ENCODE results near the gene SERPINA5. TPM values are rescaled to one million over a fixed set of nuclear protein-coding genes. Genes with fewer than 3 reads are reported as not detected.

The SERPINA5 gene
- total RNA-seq, 1 experiment from 2014 or later, result 0.16 TPM

DNA sequence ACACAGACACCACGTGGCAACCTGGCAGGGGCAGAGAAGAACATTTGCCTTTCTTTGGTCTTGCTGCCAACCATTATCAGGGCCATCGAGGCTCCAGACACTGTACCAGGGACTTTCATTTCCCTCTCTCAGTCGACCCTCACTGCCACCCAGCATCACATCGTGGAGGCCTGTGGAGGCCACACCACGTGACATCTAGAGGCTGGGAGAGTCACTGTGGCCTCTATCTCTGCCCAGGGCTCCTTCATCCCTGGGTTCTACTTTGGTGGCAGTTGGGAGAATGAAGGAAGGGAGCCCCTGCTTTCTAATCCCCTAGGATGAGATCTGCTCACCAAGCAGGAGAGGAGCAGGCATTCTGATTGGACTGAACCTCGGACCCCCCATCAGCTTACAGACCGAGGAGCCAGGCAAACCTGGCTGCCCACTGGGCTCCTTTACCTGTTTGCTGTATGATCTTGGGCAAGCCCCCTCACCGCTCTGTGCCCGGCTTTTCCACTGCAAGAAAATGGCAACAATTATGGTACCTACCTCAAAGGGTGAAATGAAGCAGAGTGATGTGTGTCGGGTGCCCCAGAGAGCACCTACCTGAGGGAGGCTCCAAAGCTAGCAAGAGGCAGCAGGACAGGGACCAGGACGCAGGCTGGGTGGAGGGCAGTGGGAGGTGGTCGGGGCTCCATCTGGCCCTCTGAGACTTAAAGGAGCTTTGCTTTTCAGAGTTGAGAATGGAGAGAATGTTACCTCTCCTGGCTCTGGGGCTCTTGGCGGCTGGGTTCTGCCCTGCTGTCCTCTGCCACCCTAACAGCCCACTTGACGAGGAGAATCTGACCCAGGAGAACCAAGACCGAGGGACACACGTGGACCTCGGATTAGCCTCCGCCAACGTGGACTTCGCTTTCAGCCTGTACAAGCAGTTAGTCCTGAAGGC, 32.8 kb downstream of the SERPINA5 start:
- no peak for DNase-seq (ENCODE audit: low read depth, low spot score)
- in situ Hi-C loops (cut with HindIII; ENCODE audit: low pct_unique_long_range_greater_than_20kb, low sequenced_read_pairs), result no loop called here

DNA sequence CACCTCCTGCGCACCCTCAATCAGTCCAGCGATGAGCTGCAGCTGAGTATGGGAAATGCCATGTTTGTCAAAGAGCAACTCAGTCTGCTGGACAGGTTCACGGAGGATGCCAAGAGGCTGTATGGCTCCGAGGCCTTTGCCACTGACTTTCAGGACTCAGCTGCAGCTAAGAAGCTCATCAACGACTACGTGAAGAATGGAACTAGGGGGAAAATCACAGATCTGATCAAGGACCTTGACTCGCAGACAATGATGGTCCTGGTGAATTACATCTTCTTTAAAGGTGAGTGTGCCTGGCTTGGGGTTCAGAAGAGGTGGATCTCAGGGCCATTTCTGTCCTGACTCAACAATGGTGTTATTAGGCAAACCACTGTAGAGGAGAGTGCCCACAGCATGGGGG, 33.6 kb downstream of the SERPINA5 start:
- DNase-seq (ENCODE audit: low read depth, low spot score), result no peak
- in situ Hi-C loops (cut with HindIII; ENCODE audit: low pct_unique_long_range_greater_than_20kb, low sequenced_read_pairs), result no loop called here

DNA sequence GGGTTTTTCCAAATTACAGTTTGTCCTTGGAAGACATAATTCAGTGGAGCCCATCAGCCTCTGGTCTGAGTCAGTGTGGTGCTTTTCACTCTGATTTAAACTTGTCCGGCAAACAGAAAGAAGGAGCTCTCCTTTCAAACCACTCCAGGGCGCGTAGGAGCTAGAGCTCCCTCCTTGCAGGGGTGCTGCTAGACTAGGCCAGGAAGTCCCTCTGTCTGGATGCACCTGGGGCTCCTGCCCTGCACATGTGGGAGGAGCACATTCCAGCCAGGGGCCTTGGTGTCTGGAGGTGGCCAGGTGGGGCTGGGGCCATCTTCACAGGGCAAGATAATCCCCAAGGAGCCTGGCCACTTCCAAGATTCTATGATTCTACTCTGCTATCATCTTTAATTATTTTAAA, 34.0 kb downstream of the SERPINA5 start:
- DNase-seq (ENCODE audit: low read depth, low spot score), result no peak
- in situ Hi-C loops (cut with HindIII; ENCODE audit: low pct_unique_long_range_greater_than_20kb, low sequenced_read_pairs), result no loop called here

DNA sequence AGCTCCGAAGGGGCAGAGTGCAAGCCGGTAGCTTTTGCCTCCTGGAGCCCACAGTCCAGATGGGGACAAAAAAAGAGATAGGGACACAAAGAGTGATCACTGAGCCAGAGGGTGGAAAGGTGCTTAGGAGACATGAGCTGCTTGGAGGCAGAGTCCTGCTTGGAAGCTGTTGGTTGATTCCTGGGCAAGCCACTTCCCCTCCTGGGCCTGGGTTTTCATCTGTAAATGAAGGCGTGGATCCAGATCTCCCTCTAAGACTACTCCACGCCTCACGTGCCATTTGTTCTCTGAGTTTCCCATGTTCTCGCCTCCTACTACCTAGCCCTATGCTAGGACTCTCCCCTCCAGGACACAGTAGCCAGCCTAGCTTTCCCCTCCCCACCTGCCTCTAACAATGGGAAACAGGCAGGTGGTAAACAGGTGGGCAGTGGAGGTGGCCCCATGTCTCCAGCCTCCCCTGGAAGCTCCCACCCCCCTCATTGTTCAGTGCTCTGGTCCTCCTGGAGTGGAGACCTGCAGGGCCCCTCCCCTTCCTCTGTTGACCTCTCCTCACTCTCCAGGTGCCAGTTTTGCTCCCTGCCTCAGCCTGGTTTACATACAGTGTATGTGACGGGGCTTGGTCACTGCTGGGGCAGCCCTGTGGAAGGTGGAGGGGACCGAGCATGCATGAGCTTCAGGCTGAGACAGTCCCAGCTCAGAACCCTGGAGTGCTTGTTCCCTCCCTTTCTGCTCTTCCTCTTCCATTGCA, 34.8 kb downstream of the SERPINA5 start:
- in situ Hi-C loops (cut with HindIII; ENCODE audit: low pct_unique_long_range_greater_than_20kb, low sequenced_read_pairs), result no loop called here
- DNase-seq (ENCODE audit: low read depth, low spot score), result no peak

DNA sequence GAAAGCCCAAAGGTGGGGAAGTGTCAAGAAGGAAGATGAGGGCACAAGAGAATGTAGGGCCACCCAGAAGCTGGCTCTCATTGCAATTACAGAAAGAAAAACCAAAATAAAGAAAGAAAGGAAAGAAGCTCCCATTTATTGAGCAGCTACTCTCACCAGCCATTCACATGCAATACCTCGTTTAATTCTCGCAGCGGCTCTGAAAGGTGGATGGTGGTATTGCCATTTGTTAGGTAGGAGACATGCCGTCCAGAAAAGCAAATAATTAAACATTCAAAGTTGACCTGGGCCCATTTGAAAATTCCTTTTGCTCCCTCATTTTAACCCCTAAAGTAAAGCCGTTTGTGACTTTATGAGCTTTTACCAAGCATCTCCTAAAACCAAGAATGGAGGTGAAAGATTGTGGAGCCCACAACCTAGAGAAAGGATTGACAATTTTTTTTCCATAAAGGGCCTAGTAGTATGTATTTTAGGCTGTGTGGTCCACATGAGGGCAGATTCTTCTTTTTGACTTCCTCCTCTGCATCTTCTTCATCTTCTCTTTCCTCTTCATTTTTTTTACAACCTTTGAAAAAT, 36.2 kb downstream of the SERPINA5 start:
- in situ Hi-C loops (cut with HindIII; ENCODE audit: low pct_unique_long_range_greater_than_20kb, low sequenced_read_pairs), result no loop called here

DNA sequence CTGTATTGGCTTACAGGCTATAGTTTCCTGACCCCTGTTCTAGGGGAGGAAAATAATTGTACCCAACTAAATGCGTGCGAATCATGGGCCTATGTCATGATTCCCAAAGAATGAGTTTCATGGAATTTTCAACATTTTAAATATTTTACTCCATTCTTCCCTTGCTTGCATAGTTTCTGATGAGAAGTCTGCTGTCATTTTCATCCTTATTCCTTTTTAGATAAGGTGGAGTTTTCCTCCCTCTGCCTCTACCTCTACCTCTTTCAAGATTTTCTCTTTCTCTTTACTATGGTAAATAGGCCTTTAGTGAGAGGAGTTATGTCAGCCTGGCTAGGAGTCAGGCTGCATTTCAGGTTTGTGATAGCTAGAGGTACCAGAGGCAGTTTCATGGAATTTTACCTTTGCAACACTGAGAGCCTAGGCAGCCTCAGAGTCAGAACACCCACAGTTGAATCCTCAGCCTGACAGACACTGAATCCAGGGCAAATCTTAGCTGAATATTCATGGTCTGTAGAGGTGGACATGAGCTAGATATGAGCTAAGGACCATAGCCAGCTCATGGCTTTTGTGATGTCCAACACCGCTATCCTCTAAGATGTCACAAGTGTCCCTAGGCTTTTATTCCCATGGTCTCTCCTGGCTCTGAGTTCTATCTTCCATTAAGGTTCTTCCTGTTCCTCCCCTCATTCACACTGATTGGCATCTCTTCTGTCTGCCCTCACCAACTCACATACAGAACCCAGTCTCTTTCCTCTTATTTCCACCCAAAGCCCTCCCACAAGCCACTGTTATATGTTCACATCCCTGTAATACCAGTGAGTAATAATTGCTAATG, 37.0 kb downstream of the SERPINA5 start:
- in situ Hi-C loops (cut with HindIII; ENCODE audit: low pct_unique_long_range_greater_than_20kb, low sequenced_read_pairs), result no loop called here
- no peak for DNase-seq (ENCODE audit: low read depth, low spot score)

More for the DNA sequence above, 36.2 kb downstream of the SERPINA5 start:
- DNase-seq (ENCODE audit: low read depth, low spot score), result no peak

DNA sequence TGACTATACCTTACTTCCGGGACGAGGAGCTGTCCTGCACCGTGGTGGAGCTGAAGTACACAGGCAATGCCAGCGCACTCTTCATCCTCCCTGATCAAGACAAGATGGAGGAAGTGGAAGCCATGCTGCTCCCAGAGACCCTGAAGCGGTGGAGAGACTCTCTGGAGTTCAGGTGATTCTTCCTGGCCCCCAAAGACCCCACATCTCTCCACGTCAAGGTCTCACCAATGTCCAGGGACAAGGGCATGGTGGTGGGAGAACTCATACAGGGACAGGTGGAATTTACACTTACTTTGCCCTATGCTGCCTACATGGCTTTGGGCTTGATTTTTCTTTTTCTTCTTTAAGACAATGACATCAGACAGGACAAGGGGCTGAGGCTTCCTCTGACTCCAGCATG, 38.1 kb downstream of the SERPINA5 start:
- no peak for DNase-seq (ENCODE audit: low read depth, low spot score)
- in situ Hi-C loops (cut with HindIII; ENCODE audit: low pct_unique_long_range_greater_than_20kb, low sequenced_read_pairs), result no loop called here

DNA sequence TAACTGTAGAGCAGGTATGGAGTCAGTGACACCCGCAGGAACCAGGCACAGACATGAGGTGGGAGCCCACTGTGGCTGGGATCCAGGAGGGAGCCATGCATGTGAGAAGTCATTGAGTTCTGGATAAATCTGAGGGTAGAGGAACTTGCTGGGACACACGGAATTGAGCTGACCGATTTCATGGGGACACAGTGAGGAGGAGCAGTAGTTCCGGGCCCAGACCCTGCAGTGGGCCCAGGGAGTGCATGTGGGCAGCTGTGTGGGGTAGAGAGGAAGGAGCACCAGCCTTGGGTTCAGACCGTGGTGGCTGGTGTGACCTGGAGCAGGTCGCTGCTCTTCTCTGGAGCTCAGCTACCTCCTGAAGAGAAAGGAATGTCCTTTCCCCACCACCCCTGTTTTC, 39.4 kb downstream of the SERPINA5 start:
- in situ Hi-C loops (cut with HindIII; ENCODE audit: low pct_unique_long_range_greater_than_20kb, low sequenced_read_pairs), result no loop called here
- DNase-seq (ENCODE audit: low read depth, low spot score), result no peak

DNA sequence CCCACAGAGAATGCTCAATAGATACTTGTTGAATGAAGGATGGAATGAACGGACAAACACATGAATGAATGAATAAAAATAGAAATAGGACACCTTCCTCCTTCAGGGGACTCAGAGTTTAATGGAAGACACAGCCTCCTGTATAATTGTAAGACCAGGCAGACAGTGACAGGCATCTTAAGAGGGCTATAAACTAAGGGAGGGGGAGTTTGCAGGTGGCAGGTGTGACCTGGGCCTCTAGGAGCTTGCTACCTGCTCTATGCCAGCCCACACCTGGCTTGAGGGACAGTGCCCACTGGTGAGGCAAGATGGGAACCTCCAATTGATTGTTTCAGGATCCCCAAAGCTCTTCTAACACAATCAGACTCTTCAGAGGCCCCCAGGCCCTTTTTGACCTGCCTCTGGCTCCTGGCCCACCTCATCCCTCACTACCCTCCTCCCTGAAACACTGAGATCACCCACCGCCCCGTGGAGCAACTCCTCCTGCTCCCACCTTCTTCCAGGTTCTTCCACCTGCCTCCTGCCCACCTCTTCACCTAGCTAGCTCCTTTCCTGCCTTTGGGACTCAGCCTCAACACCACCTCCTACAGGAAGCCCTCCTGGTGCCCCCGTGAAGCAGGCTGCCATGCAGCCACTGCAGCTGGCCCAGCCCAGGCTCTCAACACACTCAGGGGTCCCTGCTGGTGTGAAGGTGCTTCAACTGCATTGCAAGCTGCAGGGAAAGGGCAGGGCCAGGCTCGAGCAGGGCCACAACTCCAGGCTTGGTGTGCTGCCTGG, 40.3 kb downstream of the SERPINA5 start:
- DNase-seq (ENCODE audit: low read depth, low spot score), result no peak
- in situ Hi-C loops (cut with HindIII; ENCODE audit: low pct_unique_long_range_greater_than_20kb, low sequenced_read_pairs), result no loop called here

DNA sequence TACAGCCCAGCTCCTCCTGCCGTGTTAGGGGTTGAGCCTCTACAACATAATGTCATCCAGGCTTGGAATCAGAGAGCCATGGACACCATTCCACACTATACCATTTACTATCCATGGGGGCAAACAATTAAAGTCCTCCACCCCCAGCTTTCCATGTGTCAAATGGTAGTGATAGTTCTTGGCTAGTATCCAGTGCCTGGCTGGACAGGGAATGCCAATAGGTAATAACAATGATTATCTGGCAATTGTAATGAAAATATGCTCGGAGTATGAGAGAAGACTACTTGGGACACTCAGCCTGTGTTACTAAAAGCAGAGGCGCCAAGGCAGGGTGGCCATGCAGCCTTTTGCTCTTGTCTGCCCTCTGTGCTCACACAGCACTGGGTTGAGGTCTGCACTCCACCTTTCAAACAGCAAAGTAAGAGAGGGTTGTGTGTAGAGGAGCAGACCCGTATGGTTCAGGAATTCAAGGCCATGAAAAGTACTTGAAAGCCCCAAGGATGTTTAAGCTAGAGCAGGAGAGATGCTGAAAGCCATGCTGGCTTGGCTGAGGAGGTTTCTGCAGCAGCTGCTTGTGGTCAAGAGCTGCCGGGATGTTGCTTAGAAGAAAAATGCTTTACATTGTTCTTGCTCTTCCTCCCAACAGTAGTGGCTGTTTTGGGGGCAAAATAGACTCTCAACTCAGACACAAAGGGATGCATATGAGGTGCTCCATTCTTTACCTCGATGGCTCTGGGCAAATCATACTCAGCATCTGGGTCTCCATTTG, 41.6 kb downstream of the SERPINA5 start:
- in situ Hi-C loops (cut with HindIII; ENCODE audit: low pct_unique_long_range_greater_than_20kb, low sequenced_read_pairs), result no loop called here
- no peak for DNase-seq (ENCODE audit: low read depth, low spot score)

DNA sequence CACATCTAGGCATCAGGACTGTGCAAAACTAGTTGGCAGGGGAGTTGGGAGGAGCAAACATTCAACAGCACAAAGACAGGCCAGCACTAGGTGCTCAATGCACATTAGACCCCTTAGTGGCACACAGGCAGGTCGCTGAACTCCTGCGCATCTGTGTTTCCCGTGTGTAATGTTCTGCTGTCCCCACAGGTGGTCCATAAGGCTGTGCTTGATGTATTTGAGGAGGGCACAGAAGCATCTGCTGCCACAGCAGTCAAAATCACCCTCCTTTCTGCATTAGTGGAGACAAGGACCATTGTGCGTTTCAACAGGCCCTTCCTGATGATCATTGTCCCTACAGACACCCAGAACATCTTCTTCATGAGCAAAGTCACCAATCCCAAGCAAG, 42.2 kb downstream of the SERPINA5 start:
- no peak for DNase-seq (ENCODE audit: low read depth, low spot score)
- in situ Hi-C loops (cut with HindIII; ENCODE audit: low pct_unique_long_range_greater_than_20kb, low sequenced_read_pairs), result no loop called here

DNA sequence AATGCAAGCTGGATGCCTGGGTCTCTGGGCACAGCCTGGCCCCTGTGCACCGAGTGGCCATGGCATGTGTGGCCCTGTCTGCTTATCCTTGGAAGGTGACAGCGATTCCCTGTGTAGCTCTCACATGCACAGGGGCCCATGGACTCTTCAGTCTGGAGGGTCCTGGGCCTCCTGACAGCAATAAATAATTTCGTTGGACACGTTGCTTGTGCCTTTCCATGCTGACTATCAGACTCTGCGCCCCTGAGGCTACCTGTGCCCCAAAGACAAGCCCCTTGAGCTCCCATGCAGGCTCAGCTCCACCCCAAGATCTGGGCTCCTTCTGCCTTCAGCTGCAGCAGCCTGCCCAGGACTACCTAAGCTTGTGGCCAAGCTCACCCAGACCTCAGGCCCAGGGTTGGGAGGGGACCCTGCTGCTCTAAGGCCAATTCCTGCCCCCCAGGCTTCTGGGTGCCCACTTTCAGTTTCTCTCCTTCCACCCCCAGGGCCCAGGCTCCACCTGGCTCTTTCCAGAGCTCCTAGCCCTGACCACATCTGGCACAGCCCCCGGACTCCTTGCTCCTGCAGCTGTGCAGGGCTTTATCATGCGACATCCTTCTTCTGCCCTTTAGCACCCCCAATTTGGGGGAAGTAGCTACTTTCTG, 42.8 kb downstream of the SERPINA5 start:
- in situ Hi-C loops (cut with HindIII; ENCODE audit: low pct_unique_long_range_greater_than_20kb, low sequenced_read_pairs), result no loop called here
- DNase-seq (ENCODE audit: low read depth, low spot score), result no peak

DNA sequence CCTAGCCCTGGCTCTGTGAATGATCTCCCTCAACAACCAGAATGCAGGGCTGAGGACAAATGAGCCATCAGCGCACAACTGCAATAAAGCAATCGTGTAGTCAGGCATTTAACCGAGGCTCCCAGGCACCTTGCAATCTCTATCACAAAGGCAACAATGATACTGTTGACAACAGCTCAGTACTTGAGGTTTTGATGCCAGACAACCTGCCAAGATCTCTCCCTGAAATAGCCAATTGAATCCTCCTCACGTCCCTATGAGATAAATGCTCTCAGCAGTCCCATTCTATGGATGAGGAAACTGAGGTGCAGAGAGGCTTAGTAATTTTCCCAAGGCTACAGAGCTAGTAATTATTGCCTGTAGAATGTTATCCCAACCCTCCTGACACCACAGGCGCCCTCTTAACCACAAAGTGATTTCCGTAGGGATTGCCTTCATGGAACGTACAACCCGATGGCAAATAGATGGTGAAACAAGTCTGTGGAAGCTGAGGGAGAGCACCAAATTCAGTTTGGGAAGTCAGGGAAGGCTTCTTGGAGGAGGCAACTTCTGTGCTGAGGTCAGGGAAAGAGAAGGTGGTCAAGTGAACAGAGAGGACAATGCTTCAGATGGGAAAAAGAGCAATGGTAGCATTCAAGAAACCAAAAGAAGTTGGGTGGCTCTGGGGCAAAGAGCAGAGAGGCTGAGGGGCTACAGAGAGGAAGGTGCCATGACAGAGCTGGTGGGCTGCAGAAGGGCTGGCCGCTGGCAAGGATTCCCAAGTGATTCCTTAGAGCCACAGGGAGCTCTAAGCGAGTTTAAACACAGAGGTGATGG, 43.5 kb downstream of the SERPINA5 start:
- in situ Hi-C loops (cut with HindIII; ENCODE audit: low pct_unique_long_range_greater_than_20kb, low sequenced_read_pairs), result no loop called here
- DNase-seq (ENCODE audit: low read depth, low spot score), result no peak

DNA sequence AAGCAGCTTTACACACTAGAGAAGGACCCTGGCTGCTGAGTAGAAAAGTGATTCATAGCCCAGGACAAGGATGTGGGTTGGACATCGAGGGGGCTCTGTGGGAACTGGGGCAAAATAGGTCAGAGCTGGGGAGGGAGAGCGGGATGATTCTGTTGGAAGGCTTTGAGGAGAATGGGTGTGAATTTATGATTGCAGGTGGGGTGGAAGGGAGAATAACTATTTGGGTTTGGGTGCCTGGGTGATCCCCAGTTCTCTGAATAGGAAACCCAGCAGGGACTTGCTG, 44.1 kb downstream of the SERPINA5 start:
- in situ Hi-C loops (cut with HindIII; ENCODE audit: low pct_unique_long_range_greater_than_20kb, low sequenced_read_pairs), result no loop called here
- no peak for DNase-seq (ENCODE audit: low read depth, low spot score)

DNA sequence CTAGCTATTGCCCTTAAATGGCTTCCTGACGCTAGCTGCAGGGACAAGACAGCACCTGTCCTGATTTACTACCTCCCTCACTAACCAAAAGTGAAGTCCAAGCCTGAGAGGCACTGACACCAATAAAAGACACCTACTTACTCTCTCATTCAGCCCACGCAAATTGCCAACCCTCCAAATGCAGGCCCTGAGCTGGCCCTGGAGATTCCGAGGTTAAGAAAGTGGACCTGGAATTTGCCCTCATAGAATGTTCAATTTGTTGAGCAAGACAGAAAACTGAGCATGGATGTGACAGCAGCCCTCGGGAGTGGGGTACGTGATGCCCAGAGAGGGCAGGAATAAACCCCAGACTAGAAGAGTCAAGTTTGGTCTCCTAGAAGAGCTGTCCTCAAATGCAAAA, 47.4 kb downstream of the SERPINA5 start:
- no peak for DNase-seq (ENCODE audit: low read depth, low spot score)
- in situ Hi-C loops (cut with HindIII; ENCODE audit: low pct_unique_long_range_greater_than_20kb, low sequenced_read_pairs), result no loop called here

Measured in SK-MEL-5 (cell line).